Measurements from ENCODE around the gene TRIM31. TPM values are rescaled to one million over a fixed set of nuclear protein-coding genes. Genes with fewer than 3 reads are reported as not detected.

Gene TRIM31
- total RNA-seq, 1 donor: not detected

DNA sequence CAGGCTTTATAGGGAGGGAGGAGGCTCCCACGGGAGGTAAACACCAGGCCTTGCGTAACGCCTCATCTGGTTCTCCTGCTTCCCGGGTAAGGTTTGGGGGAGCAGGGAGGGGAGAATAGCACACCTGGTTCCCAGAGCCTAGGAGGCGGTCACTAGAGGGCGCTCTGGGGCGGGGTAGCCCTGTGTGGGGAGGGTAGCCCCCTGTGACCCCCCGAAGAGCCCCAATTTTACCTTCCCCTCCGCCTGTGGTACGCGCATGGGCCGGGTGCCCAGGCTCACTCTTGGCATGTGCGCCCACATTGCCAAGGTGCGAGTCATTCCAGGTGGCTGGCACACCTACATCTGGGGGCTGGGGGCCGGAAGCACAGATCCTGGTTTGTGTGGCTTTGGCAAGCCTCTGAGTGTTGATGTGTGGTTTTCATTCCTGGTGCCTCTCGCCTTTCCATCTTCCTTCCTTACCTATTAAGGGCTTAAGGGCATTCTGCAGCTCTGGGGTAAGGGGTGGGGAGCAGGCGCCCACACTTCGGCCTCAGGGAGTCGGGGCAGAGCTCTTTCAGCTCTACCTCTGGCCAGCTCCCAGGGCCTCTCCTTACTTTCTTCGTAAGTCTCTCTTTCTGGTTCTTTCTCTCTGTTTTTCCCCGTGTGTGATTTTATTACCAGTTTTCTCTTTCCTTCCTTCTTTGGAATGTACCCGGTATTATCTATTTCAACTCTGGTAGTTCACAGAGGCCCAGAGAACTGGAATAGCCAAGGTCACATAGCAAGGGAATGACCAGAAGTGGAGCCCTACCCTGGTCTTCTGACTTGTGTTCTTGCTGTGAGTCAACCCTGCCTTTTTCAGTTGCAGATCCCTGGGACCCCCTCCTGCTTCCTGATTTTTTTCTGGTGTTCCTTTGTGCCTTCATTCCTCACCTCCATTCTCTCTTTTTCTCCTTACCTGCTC is 36.8 kb downstream of the TRIM31 start:
- H3K4me3 ChIP-seq (ENCODE audit: insufficient read depth, low read length): no peak overlapping the region

DNA sequence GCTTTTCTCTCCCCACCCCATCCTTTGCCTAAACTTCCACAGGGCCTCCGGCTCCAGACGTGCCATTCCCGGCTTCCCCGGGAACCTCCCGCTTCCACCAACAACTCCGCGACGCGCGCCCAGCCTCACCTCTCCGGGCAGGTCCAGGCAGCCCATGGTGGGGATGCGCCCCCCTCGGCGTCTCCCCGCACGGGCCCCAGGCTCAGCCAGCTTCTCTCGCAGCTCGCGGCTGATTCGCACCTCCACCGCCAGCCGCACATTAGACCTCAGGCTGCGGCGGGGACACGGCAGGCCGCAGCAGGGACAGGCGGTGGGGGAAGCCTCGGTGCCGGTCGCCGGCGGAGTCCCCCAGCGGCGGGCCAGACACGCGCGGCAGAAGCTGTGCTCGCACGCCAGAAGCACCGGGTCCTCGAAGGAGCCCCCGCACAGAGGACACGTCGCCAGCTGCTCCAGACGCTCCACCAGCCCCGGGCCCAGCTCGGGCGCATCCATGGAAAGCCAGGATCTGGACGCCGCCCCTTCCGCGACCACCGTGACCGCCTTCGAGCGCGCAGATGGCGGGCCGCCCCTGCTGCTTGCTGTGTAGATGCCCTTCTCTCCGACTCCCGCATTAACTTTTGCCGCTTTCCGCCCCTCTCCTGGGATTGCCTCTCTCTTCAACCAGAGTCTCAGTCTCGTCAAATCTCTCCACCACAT is 37.6 kb downstream of the TRIM31 start, which contains the start of gene RNF39:
Gene RNF39 (minus strand): TSS at position 676 of the 696 bp plus-strand sequence. CDS start 184 bp downstream, at position 492.
- DNase-seq (ENCODE audit: insufficient read length, low spot score, missing footprints): no peak
- H3K79me2 ChIP-seq (ENCODE audit: insufficient read depth, low read length): no peaks in the 10 kb centered on the region
- H3K4me2 ChIP-seq (ENCODE audit: insufficient read depth, low read length): no peak within 1 kb of the TSS
- H3K27me3 ChIP-seq (ENCODE audit: insufficient read depth, low read length): peaks cover 91% of the 10 kb centered on the region
- no peak within 1 kb of the TSS for H2AFZ ChIP-seq (ENCODE audit: low read length)
- H3K36me3 ChIP-seq (ENCODE audit: insufficient read depth, low read length): peaks cover 4% of the 10 kb centered on the region
- no peak within 1 kb of the TSS for H3K27ac ChIP-seq (ENCODE audit: low read depth, low read length)
- H3K4me3 ChIP-seq (ENCODE audit: insufficient read depth, low read length): no peak within 1 kb of the TSS
- TF ChIP-seq, protein P1, sequence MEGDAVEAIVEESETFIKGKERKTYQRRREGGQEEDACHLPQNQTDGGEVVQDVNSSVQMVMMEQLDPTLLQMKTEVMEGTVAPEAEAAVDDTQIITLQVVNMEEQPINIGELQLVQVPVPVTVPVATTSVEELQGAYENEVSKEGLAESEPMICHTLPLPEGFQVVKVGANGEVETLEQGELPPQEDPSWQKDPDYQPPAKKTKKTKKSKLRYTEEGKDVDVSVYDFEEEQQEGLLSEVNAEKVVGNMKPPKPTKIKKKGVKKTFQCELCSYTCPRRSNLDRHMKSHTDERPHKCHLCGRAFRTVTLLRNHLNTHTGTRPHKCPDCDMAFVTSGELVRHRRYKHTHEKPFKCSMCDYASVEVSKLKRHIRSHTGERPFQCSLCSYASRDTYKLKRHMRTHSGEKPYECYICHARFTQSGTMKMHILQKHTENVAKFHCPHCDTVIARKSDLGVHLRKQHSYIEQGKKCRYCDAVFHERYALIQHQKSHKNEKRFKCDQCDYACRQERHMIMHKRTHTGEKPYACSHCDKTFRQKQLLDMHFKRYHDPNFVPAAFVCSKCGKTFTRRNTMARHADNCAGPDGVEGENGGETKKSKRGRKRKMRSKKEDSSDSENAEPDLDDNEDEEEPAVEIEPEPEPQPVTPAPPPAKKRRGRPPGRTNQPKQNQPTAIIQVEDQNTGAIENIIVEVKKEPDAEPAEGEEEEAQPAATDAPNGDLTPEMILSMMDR (IDR thresholded peaks at IDR 0.05; ENCODE audit: extremely low read depth, low read depth, low read length): no peak
- no peaks in the 10 kb centered on the region for H4K20me1 ChIP-seq (ENCODE audit: insufficient read depth, low read length)
- no peaks in the 10 kb centered on the region for H3K4me1 ChIP-seq (ENCODE audit: insufficient read depth, low read length)
- no peaks in the 10 kb centered on the region for H3K9me3 ChIP-seq (ENCODE audit: low read depth, low read length)

More for the DNA sequence above, 36.8 kb downstream of the TRIM31 start:
- no peak for DNase-seq (ENCODE audit: insufficient read length, low spot score, missing footprints)
- Histone ChIP-seq H3K36me3 (ENCODE audit: insufficient read depth, low read length) (no peaks in the 10 kb centered on the region), H3K4me2 (ENCODE audit: insufficient read depth, low read length) (no peak overlapping the region), H3K27ac (ENCODE audit: low read depth, low read length) (no peak overlapping the region), H3K9me3 (ENCODE audit: low read depth, low read length) (no peaks in the 10 kb centered on the region), H3K4me1 (ENCODE audit: insufficient read depth, low read length) (no peaks in the 10 kb centered on the region), H2AFZ (ENCODE audit: low read length) (no peak overlapping the region), H4K20me1 (ENCODE audit: insufficient read depth, low read length) (no peaks in the 10 kb centered on the region), H3K27me3 (ENCODE audit: insufficient read depth, low read length) (peaks cover 83% of the 10 kb centered on the region), H3K79me2 (ENCODE audit: insufficient read depth, low read length) (no peaks in the 10 kb centered on the region)
- TF ChIP-seq, protein P1 (IDR thresholded peaks at IDR 0.05; ENCODE audit: extremely low read depth, low read depth, low read length): no peak

DNA sequence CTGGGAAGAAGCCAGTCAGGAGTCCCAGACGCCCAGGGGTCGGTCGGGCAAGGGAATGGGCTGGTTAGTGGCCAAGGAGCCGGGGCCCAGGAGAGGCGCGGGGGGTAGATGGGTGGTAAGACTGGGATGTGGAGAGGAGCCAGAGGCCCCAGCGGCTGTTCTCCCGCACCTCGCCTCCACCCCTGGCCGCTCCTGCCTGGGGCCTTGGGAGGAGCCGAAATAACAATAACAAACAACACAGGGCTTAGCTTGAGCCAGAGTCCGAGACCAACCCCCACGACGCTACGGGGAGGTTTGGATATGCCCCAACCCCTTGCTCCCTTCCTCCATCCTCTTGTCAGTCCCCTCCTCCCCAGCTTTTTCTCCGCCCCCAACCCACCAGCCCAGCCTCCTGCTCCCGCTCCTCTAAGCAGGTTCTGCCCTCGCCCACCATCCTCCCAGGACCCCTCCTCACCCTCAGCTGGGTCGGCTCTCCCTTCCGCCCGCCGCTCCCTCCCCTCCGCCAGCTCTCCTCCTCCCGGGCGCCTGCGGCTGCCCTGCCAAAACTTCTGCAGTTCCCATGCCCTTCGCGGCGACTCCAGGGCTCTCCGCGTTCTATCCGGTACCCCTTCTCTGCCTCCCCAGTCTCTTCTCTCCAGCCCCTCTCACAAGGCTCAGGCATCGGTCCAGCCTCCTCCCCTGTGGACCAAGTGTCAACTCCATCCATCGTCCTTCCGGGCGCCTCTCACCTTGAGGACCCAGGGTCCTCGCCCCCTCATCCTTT is 38.4 kb downstream of the TRIM31 start:
- Histone ChIP-seq H3K4me3 (ENCODE audit: insufficient read depth, low read length) (no peak overlapping the region), H2AFZ (ENCODE audit: low read length) (no peak overlapping the region), H3K27ac (ENCODE audit: low read depth, low read length) (no peak overlapping the region), H4K20me1 (ENCODE audit: insufficient read depth, low read length) (no peaks in the 10 kb centered on the region), H3K79me2 (ENCODE audit: insufficient read depth, low read length) (no peaks in the 10 kb centered on the region), H3K4me1 (ENCODE audit: insufficient read depth, low read length) (no peaks in the 10 kb centered on the region), H3K36me3 (ENCODE audit: insufficient read depth, low read length) (peaks cover 4% of the 10 kb centered on the region), H3K4me2 (ENCODE audit: insufficient read depth, low read length) (no peak overlapping the region), H3K9me3 (ENCODE audit: low read depth, low read length) (no peaks in the 10 kb centered on the region), H3K27me3 (ENCODE audit: insufficient read depth, low read length) (peaks cover 92% of the 10 kb centered on the region)
- TF ChIP-seq, protein P1 (IDR thresholded peaks at IDR 0.05; ENCODE audit: extremely low read depth, low read depth, low read length): no peak
- DNase-seq (ENCODE audit: insufficient read length, low spot score, missing footprints): peak; percentile 68
